ENCODE results near the gene CTDSP2.
"Not testable (repeated sequence)": the region's sequence is repeated elsewhere in the genome, so short reads cannot be mapped to it uniquely, and the experiment has no call there.

DNA sequence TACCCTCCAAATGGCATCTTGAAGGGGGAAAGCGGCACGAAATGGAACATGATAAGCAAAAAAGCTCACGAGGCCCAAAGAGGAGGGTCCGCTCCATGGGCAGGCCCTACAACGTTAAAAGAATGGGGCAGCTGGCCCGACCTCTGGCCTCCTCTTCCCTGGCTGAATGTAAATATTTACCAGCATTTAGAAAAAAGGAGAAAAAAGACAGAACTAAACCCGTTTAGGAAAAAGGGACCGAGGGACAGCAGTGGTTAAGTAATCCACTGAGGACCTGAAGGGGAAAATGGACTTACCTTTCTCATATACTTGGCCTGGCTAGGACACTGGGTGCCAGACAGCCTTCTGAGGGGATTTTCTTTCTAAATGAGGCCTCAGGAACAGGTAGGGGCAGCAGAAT is 26.4 kb downstream of the CTDSP2 start:
- not testable (repeated sequence) for TF ChIP-seq CTCF (conservative IDR thresholded peaks at IDR 0.05; ENCODE audit: low read length); EZH2phosphoT487 (IDR thresholded peaks at IDR 0.05; ENCODE audit: borderline replicate concordance, low read depth, low read length)
